AG08396 (cell line): Measurements from ENCODE around the gene SMURF2.
"Not testable (repeated sequence)": the region's sequence is repeated elsewhere in the genome, so short reads cannot be mapped to it uniquely, and the experiment has no call there.

Source experiments
- DNase-seq: peaks from one replicate; pipeline ENCODE4 v3.0.0; 2012; ENCODE audit warnings: low spot score, mixed read lengths

Gene SMURF2

GRCh38 chr17:64664299-64664981 lies 2.3 kb upstream of the SMURF2 start:
- DNase-seq: not testable (repeated sequence)

GRCh38 chr17:64663836-64664235 lies 1.7 kb upstream of the SMURF2 start:
- not testable (repeated sequence) for DNase-seq

GRCh38 chr17:64662774-64663367 lies 764 bp upstream of the SMURF2 start:
- no peak for DNase-seq

GRCh38 chr17:64661726-64661975 lies 456 bp downstream of the SMURF2 start:
- DNase-seq: no peak

- not testable (repeated sequence) for DNase-seq
These were observed 955 bp downstream of the SMURF2 start for GRCh38 chr17:64660978-64661725.

- DNase-seq: not testable (repeated sequence)
These were observed 1.7 kb downstream of the SMURF2 start for GRCh38 chr17:64660195-64660977.

GRCh38 chr17:64658931-64659330 lies 3.2 kb downstream of the SMURF2 start:
- no peak for DNase-seq

GRCh38 chr17:64657610-64658125 lies 4.4 kb downstream of the SMURF2 start:
- DNase-seq: no peak

GRCh38 chr17:64655704-64656103 lies 6.4 kb downstream of the SMURF2 start:
- no peak for DNase-seq

GRCh38 chr17:64653985-64654355 lies 8.1 kb downstream of the SMURF2 start:
- DNase-seq: no peak

- no peak for DNase-seq
These were observed 8.7 kb downstream of the SMURF2 start for GRCh38 chr17:64653325-64653984.

- no peak for DNase-seq
These were observed 10.2 kb downstream of the SMURF2 start for GRCh38 chr17:64651889-64652288.

GRCh38 chr17:64648234-64648633 lies 13.9 kb downstream of the SMURF2 start:
- DNase-seq: no peak

- DNase-seq: no peak
These were observed 14.3 kb downstream of the SMURF2 start for GRCh38 chr17:64647817-64648216.

- DNase-seq: no peak
These were observed 22.6 kb downstream of the SMURF2 start for GRCh38 chr17:64639516-64639915.

- no peak for DNase-seq
These were observed 23.4 kb downstream of the SMURF2 start for GRCh38 chr17:64638552-64639203.

- DNase-seq: no peak
These were observed 26.3 kb downstream of the SMURF2 start for GRCh38 chr17:64635647-64636305.

- no peak for DNase-seq
These were observed 27.9 kb downstream of the SMURF2 start for GRCh38 chr17:64634218-64634617.

GRCh38 chr17:64632606-64633005 lies 29.5 kb downstream of the SMURF2 start:
- DNase-seq: no peak

GRCh38 chr17:64632194-64632593 lies 29.9 kb downstream of the SMURF2 start:
- no peak for DNase-seq
